CD4-positive, alpha-beta T cell treated with Interleukin-10 for 1 hour (primary cell): ENCODE measurements around the gene SYT7.
"Not testable (repeated sequence)": the region's sequence is repeated elsewhere in the genome, so short reads cannot be mapped to it uniquely, and the experiment has no call there.

Experiments used
- DNase-seq: peaks from one replicate; pipeline ENCODE4 v3.0.0-alpha.2; 2020

The SYT7 gene

GRCh38 chr11:61472868-61473267 lies 108.0 kb downstream of the SYT7 start:
- no peak for DNase-seq

- no peak for DNase-seq
Measured at GRCh38 chr11:61472282-61472681, 108.6 kb downstream of the SYT7 start.

- no peak for DNase-seq
Measured at GRCh38 chr11:61468002-61468401, 112.9 kb downstream of the SYT7 start.

GRCh38 chr11:61467602-61468001 lies 113.3 kb downstream of the SYT7 start:
- not testable (repeated sequence) for DNase-seq
